GM18951 (cell line): ENCODE results near the gene SMIM7.

Source experiments
- POLR2A ChIP-seq: IDR thresholded peaks from 4 replicates; pipeline ENCODE4 v1.6.1; 2011; ENCODE audit warnings: mild to moderate bottlenecking; ENCODE audit not compliant: insufficient read length, insufficient read depth; ENCODE audit errors: extremely low read depth
- in situ Hi-C: fragments of 300-500 bp; cut with MboI; formaldehyde crosslinking; loops from one replicate; pipeline ENCODE4 v1.12.0; 2022; ENCODE audit warnings: low sequenced_read_pairs, mixed read lengths, inconsistent platforms; ENCODE audit not compliant: unreplicated experiment

The SMIM7 gene

DNA sequence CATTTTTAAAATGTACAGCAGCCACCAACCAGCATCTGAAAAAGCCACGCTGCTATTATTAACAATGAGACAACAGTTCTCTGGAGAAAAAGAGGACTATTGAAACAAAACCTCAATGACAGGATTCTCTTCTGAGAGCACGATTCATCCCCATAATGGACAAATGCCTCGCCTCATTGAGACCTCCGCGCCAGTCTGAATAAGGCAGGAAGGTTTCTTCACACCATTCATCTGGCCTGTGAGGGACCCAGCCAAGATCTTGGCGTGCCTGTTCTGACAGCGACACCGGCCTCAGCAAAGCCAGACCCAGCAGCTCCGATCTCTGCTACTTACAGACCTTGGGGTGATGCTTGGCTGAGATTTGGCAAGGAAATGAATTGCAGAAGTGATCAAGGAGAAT, 14.8 kb downstream of the SMIM7 start:
- in situ Hi-C loops = no loop called here
- TF ChIP-seq POLR2A = no peak

DNA sequence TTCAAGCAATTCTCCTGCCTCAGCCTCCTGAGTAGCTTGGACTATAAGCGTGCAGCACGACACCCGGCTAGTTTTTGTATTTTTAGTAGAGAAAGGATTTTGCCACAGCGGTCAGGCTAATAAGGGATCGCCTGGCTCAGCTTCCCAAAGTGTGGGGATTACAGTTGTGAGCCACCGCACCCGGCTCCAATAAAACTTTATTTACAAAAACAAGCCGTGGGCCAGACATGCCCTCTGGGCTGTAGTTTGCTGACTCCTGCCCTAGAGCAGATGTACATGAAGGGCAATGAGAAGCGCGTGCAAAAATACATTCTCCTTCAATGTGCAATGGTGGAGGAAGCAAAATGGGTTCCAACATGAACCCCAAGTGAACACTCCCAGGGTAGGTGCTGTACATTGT, 18.2 kb downstream of the SMIM7 start:
- no peak for TF ChIP-seq POLR2A
- in situ Hi-C loops = no loop called here

DNA sequence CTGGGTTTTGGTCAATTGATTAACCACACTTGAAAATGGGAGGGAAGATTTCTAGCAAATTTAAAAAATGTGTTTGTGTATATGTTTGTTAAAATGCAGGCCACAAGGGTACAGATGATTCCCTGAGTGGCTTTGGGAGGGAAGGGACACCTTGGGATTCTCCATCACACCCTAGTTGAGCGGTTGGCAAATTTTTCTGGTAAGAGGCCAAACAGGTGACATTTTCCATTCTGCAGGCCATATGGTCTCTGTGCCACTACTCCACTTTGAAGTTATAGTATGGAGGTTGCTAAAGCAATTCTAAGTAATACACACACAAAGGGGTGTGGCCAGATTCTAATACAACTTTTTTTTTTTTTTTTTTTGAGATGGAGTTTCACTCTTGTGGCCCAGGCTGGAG, 19.0 kb downstream of the SMIM7 start:
- in situ Hi-C loops = no loop called here

DNA sequence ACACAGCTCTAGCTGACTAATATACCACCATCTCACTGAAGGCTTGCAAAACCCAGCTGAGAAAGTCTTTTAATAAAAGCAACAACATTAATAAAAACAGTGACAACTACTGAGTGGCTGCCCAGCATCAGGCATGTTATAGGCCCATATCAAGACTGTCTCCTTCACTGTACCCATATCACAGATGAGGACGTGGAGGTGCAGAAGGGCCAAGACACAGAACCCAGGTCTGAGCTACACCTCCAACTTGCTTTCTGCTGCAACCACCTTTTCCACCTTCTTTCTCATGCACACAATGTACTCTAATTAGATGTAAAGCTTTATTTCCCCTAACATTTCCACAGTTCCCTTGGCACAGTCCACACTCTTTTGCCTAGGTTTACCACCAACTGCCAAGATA, 21.3 kb downstream of the SMIM7 start:
- no peak for TF ChIP-seq POLR2A
- in situ Hi-C loops = no loop called here

More for the DNA sequence above, 19.0 kb downstream of the SMIM7 start:
- no peak for TF ChIP-seq POLR2A

DNA sequence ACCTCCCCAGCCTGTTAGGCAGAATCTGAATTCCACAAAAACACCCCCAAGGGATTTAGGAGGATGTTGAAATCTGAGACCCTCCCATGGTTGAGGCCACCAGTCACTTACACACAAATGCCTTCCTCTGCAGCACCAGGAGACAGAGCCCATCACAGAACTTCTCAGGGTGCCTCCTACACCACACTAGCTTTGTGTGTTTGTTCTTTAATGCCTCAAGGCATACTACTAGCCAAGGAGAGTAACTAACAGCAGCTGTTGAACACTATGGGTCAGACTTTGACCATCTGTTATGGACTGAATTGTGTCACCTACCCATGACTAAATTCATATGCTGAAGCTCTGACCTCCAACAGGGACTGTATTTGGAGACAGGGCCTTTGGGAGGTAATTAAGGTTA, 22.4 kb downstream of the SMIM7 start:
- in situ Hi-C loops = no loop called here
- TF ChIP-seq POLR2A = no peak

DNA sequence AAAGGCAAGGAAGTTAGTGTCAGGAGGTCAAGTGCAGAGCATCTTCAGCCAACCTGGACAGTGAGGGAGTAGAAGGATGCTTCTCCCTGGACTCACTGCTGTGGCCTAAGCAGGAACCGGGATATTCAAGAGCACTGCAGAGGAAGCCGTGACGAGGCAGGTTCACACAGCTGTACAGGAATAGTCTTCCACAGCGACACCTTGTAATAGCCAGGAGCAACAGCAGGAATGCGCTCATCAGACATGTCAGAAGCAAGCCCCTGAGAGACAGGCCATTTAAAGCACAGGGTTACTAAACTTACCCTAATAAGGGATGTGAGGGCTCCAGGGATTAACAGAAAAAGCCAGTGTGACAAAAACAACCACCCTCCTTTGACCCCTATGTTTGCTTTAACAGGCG, 28.5 kb downstream of the SMIM7 start:
- in situ Hi-C loops = no loop called here
- TF ChIP-seq POLR2A = no peak

DNA sequence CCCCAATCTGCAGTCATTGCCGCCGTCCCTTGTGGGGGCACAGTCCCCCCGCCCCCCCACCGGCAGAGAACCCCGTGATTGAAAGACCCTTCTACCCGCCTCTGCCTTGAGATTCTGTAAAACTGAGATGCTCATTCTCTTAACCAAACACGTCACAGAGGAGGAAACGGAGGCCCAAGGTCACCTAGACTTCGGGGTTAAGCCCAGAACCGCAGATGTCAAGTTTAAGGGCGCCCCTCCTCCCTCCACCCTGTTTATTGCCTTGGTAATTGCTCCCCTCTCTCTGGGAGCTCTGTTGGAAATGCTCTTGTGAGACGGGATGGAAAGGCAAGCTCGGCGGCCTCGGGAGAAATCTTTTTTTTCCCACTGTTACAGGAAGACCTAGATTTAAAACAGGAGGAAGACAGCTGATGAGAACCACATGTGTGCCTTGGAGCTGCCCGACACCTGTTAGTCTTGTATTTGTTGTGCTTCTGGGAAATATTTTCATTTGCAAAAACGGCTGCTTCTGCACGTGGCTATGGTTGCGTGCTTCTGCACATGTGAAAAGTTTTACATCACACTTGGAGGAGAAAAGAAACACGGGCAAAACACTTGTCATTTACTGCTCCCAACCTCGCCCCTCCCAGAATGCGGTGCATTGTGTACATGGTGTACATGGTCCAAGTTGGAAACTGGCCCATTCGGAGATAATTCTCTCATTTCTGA, 30.8 kb downstream of the SMIM7 start:
- in situ Hi-C loops = no loop called here
- no peak for TF ChIP-seq POLR2A

DNA sequence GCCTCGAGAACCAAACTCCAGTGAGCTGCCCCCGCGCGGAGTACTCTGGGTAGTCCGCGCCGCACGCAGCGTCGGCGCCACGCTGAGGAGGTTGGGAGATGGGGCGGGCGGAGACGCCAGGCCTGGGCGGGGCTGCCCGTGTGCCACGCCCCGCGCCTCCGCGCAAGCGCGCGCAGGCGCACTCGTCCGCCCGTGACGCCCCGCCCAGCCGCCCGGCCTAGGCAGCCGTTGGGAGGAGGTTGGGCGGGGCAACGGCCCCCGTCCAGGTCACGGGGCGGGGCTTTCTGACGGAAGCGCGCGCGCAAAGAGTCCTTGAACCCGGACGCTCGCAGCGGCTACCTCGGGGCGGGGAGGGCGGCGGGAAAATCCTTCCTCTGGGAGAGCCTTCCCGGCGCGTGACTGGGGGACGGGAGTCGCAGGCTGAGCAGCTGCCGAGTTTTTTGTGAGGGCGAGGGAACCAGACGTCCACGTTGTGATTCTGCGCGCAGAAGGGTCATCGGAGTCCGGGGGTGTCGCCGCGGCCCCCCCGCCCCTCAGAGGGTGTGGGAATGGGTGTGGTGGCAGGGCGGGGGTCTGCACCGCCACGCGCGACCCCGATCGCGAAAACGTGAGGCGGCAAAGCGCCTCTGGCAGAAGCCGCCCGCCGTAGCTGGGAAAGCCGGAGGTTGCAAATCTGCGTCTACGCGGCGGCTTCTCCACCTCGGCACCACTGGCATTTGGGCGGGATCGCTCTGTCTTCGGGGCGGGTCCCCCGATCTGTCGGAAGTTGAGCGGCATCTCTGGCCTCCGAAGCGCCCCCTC, 31.6 kb downstream of the SMIM7 start, which contains the start of gene MED26:
Gene MED26, minus strand, starts transcription at position 22 of the 801 bp plus-strand sequence. CDS start 261 bp downstream, outside the sequence.
- TF ChIP-seq POLR2A = peak; percentile 93
- in situ Hi-C loops = no loop called here

DNA sequence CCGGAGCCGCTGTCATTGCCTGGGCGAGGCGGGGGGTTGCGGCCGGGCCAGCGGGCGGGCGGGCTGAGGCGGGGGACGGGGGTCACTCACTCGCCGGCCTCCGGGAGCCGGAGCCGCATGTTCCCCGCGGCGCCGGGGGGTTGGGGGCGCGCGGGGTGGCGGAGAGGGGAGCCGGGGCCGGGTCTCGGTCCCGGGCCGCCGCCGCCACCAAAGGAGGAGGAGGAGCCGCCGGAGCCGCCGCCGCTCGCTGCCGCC, 32.1 kb downstream of the SMIM7 start:
- no peak for TF ChIP-seq POLR2A
- in situ Hi-C loops = no loop called here

DNA sequence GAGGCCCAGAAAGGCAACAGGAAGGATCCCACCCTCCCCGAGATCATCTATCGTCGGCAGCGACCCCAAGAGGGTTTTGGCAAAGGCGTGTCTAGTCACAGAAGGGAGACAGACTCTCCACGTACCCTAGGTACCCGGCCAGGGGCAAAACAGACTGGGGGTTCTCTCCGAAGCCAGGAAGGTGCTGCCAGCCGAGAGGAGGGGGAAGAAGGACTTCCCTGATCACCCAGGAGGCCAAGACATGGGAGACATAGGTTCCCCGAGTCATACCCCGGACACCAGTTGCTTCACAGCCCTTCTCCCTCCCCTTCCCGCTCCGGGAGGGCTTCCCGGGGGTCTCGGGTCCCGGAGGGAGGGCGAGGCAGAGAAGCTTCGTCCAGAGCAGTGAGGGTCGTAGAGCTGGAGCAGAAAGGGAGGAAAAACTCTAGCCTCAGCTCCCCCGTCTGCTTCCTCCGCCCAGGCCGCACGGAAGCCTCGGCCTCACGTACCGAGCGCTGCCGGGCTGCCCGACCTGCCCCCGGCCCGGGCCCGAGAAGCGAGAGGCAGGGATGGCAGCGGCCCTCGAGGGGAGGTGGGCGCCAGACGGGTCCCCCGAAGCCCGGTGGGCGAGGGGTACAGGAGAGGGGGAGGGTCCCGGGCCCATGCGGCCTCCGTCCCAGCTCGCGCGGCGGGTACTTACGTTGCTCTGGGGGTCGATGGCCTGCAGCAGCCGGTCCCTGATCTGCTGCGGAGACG, 32.6 kb downstream of the SMIM7 start:
- in situ Hi-C loops = no loop called here

DNA sequence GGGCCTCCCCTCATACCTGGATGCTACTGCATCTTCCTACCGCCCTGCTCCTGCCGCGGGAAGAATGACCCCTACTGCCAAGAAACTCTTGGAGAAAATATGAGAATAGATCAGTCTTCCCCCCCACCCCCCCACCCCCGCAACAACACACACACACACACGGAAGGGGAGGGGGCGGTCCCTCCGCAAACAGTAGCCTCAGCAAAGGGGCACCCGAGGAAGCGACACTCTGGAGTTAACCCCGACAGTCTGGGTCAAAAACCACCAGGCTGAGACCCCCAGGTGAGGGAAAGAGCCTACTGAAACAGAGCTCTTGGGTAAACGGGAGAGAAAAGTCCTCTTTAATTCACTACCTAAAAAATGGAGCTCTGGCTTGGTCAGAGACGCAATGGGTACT, 33.1 kb downstream of the SMIM7 start:
- in situ Hi-C loops = no loop called here
- no peak for TF ChIP-seq POLR2A

More for the DNA sequence above, 32.6 kb downstream of the SMIM7 start:
- TF ChIP-seq POLR2A = no peak

DNA sequence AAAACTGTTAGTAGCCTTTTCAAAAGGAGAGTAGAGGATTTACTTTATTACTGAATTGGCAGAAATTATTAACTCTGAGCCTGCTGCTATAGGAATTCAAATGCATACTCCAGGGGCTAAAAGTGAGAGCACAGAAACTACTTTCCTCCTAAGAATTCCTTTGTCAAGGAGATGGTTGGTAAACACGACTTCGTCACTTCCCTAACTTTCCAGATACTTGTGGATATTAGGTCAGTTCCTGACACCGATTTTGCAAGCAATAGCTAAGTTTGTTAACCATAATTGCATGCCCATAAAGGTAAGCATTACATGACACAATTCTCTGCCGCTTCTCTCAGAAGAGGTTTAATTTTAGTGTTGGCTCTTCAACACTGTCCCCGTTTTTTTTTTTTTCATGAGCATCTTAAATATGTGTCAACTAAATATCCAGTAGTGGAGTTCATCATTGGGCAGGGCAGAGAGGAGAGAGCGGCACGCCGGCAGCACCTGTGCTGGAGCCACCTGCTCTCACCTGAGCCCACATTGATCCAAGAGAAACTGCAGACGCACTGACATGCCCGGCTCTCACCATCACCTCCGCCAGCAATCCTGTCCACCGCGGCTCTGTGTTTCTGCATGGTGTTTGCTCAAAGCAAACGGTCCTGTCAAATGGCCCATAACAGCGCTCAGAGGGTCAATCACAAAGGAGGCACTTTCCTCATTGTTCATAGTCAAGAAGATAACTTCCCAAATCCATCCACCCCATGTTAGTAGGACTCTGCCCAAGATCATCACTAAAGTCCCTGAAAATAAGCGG, 34.6 kb downstream of the SMIM7 start:
- in situ Hi-C loops = no loop called here
- TF ChIP-seq POLR2A = no peak

DNA sequence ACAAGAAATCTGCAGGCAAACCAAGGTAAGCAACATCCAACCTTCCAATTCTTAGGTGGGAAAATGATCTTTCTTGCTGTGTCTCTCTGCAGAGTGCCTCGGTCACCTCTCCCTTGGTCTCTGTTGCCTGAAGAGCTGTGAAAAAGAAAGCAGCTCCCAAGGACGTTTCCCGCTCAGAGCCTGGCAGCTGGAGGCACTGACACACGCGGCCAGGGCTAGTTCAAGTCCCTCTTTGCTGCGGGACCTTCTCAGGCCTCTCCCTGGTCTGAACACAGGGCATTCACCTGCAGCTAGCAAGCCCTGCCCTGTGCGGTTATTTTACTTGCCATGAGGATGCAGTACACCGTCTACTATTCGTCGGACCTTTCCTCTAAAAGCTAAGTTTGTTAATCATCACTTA, 35.7 kb downstream of the SMIM7 start:
- in situ Hi-C loops = no loop called here
- TF ChIP-seq POLR2A = no peak
